HS-5 (cell line): Measurements from ENCODE around the gene MCC.

Experiments
- DNase-seq: peaks from one replicate; pipeline ENCODE4 v3.0.0-alpha.2; 2012; ENCODE audit warnings: low read depth

The MCC gene

GRCh38 chr5:112976432-112977309 is 511.6 kb downstream of the MCC start, which contains the start of gene DCP2:
TSS of gene DCP2 (plus strand) at chr5:112976798. CDS start at chr5:112976934, 136 bp downstream.
- peak; percentile 99 for DNase-seq

- DNase-seq = no peak
These were observed 512.4 kb downstream of the MCC start for GRCh38 chr5:112975721-112976431.

GRCh38 chr5:112974901-112975300 is 513.4 kb downstream of the MCC start:
- no peak for DNase-seq

- no peak for DNase-seq
These were observed 514.3 kb downstream of the MCC start for GRCh38 chr5:112973904-112974303.

GRCh38 chr5:112973036-112973435 is 515.2 kb downstream of the MCC start:
- no peak for DNase-seq
